ENCODE data around the gene PDGFRA.
A peak's percentile ranks its signal among the peaks of the same experiment; 100 is the strongest.

Gene PDGFRA

GRCh38 chr4:54229631-54230483, 764 bp downstream of the PDGFRA start:
- POLR2A ChIA-PET: interaction anchor here (0.6 to 2.2 kb wide), 5 partner anchors 13 to 908 kb away, joined by 3 to 11 read pairs (median 5); no protein-coding TSS in a partner anchor
- H3K4me3 ChIP-seq (ENCODE audit: low read depth, low read length): peak overlapping the region; percentile 93
- TF ChIP-seq CTCF (IDR thresholded peaks at IDR 0.05; ENCODE audit: insufficient read depth, low read length, missing control alignments): no peak
- CTCF ChIA-PET: interaction anchor here (0.6 to 7.5 kb wide), 13 partner anchors 10 to 1247 kb away, joined by 3 to 196 read pairs (median 5); no protein-coding TSS in a partner anchor
- DNase-seq (ENCODE audit: low read depth, low spot score): no peak

DNA sequence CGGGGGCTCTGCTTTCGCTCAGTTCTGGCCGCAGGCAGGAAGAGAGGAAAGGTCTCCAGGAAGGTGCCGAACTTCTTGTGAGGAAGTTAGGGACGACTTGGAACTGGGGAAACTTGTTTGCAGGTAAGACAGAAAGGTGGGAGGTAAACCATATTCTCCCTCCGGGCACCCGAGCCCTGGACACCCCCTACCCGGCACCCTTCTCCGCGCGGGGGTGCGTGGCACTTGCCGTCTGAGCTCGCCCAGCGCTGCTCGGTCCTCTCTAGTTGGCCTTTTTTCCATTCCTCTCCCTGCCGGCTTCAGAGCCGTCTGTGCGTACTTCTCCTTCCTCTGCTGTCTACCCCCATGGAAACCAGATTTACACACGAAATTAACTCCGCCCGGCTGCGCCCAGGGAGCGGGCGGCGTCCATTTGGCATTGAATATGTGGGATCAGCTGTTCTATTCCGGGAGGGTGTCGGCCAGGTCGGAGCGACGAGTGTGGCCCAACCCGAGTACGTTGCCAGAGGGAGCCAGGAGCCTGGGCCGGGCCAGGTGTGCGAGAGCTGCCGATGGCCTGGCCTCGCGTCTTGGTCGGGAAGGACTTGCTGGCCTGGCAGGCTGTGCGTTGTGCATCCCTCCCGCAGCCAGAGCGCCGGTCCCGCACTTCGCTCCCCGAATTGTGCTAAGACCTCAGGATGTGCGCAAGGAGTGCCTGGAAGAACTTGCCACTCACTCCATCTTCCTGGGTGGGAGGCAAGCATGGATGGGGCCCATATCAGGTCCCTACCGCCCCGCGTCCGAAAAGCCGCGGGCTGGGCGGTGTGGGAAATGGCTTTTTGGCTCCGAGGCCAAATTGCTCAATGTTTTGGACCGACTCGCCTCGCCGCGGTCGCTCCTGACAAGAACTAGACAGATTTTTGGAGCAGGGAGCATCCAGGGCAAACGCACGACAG, 1.7 kb downstream of the PDGFRA start:
- peak overlapping the region; percentile 93 for H3K4me3 ChIP-seq (ENCODE audit: low read depth, low read length)
- no peak for DNase-seq (ENCODE audit: low read depth, low spot score)
- POLR2A ChIA-PET: interaction anchor here (0.7 to 4.1 kb wide), 4 partner anchors 299 to 753 kb away, joined by 3 to 20 read pairs (median 4); no protein-coding TSS in a partner anchor
- CTCF ChIA-PET: interaction anchor here (1.0 to 7.5 kb wide), 10 partner anchors 13 to 1247 kb away, joined by 3 to 196 read pairs (median 26); no protein-coding TSS in a partner anchor
- TF ChIP-seq CTCF (IDR thresholded peaks at IDR 0.05; ENCODE audit: insufficient read depth, low read length, missing control alignments): no peak

DNA sequence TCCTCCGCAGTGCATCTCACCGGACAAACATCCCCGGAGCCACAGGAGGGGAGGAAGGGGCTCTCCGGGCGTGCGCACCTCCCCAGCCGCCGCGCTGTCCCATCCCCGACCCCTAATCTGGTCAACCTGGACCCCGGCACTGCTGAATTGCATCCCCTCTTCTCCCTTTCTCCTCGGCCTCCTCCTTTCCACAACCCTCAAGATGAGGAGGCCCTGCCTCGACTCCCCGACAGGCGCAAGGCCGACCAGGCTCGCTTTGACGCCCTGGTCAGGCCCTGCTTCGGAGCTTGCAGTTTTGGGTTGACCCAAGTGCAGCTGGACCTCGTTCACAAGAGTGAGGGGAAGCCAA, 2.3 kb downstream of the PDGFRA start:
- DNase-seq (ENCODE audit: low read depth, low spot score): no peak
- peak overlapping the region; percentile 93 for H3K4me3 ChIP-seq (ENCODE audit: low read depth, low read length)
- CTCF ChIA-PET: interaction anchor here (0.7 to 7.5 kb wide), 18 partner anchors 12 to 1248 kb away, joined by 3 to 196 read pairs (median 16); no protein-coding TSS in a partner anchor
- TF ChIP-seq CTCF (IDR thresholded peaks at IDR 0.05; ENCODE audit: insufficient read depth, low read length, missing control alignments): no peak
- POLR2A ChIA-PET: interaction anchor here (0.6 to 4.1 kb wide), 7 partner anchors 299 to 924 kb away, joined by 3 to 20 read pairs (median 3); no protein-coding TSS in a partner anchor

DNA sequence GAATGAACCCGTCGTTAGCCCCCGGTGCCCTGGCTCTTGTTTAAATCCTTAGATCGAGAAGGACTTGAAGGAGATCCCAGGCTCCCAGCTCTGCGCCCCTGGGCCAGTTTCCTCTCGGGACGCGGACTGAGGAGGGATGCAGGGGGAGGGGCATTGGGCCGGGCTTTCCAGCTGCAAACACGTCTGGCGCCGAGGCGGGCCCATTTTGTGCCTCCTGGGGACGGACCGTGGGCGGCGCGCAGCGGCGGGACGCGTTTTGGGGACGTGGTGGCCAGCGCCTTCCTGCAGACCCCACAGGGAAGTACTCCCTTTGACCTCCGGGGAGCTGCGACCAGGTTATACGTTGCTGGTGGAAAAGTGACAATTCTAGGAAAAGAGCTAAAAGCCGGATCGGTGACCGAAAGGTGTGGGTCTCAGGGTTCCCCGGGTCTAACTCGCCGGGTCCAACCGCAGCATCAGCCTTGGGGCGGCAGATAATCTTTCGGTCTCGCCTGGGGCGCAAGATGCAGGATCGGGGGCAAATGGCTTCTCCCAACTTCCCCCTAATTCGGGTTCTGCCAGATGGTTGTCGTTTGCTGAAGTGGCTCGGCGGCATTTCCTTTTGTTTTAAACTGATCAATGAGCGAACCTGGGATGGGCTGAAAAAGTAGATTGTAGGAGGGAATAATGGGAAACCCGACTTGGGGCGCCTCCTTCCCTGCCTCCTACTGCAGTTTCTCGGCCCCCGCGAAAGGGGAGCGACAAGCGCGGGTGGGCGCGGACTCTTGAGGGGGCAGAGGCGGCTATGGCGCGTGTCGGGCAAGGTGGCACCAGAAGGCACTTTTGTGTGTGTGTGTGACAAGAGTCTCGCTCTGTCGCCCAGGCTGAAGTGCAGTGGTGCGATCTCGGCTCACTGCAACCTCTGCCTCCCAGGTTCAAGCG, 2.9 kb downstream of the PDGFRA start:
- no peak for DNase-seq (ENCODE audit: low read depth, low spot score)
- ChIA-PET CTCF (interaction anchor here (0.5 to 7.5 kb wide), 42 partner anchors 13 to 1249 kb away, joined by 3 to 196 read pairs (median 4); partner anchors contain the start of gene CHIC2), POLR2A (interaction anchor here (0.5 to 4.1 kb wide), 9 partner anchors 300 to 924 kb away, joined by 3 to 20 read pairs (median 3); no protein-coding TSS in a partner anchor)
- TF ChIP-seq CTCF (IDR thresholded peaks at IDR 0.05; ENCODE audit: insufficient read depth, low read length, missing control alignments): no peak
- H3K4me3 ChIP-seq (ENCODE audit: low read depth, low read length): peak overlapping the region; percentile 93

- peak; percentile 86 for TF ChIP-seq CTCF (IDR thresholded peaks at IDR 0.05; ENCODE audit: insufficient read depth, low read length, missing control alignments)
- CTCF ChIA-PET: interaction anchor here (0.6 to 7.5 kb wide), 88 partner anchors 9 to 1999 kb away, joined by 3 to 196 read pairs (median 5); partner anchors contain the start of genes CHIC2 and SCFD2
- H3K4me3 ChIP-seq (ENCODE audit: low read depth, low read length): peak overlapping the region; percentile 93
- DNase-seq (ENCODE audit: low read depth, low spot score): no peak
- POLR2A ChIA-PET: interaction anchor here (1.0 to 4.1 kb wide), 6 partner anchors 319 to 545 kb away, joined by 4 to 20 read pairs (median 6); no protein-coding TSS in a partner anchor
These were observed 4.2 kb downstream of the PDGFRA start for GRCh38 chr4:54233277-54233696.

Data from AG04449 (cell line).